CD4-positive, alpha-beta T cell treated with Interleukin-21 for 1 hour (primary cell): ENCODE results near the gene ILDR1.
A peak's percentile ranks its signal among the peaks of the same experiment; 100 is the strongest.

ENCODE experiments used
- DNase-seq: peaks from one replicate; pipeline ENCODE4 v3.0.0-alpha.2; 2020

ILDR1 gene

GRCh38 chr3:122014741-122015140 lies 7.3 kb downstream of the ILDR1 start:
- DNase-seq = no peak

GRCh38 chr3:122013448-122013925 lies 8.6 kb downstream of the ILDR1 start:
- no peak for DNase-seq

GRCh38 chr3:122012821-122013220 lies 9.2 kb downstream of the ILDR1 start:
- DNase-seq = no peak

- DNase-seq = no peak
Measured at GRCh38 chr3:122011396-122011795, 10.7 kb downstream of the ILDR1 start.

- no peak for DNase-seq
Measured at GRCh38 chr3:122010506-122010905, 11.5 kb downstream of the ILDR1 start.

GRCh38 chr3:122008166-122008565 lies 13.9 kb downstream of the ILDR1 start:
- no peak for DNase-seq

GRCh38 chr3:122006267-122006666 lies 15.8 kb downstream of the ILDR1 start:
- no peak for DNase-seq

GRCh38 chr3:122004991-122005565 lies 17.0 kb downstream of the ILDR1 start:
- DNase-seq = no peak

GRCh38 chr3:122004107-122004506 lies 17.9 kb downstream of the ILDR1 start:
- no peak for DNase-seq

GRCh38 chr3:122003606-122004005 lies 18.4 kb downstream of the ILDR1 start:
- DNase-seq = no peak

- DNase-seq = no peak
Measured at GRCh38 chr3:122003112-122003511, 18.9 kb downstream of the ILDR1 start.

GRCh38 chr3:122002611-122003010 lies 19.4 kb downstream of the ILDR1 start:
- DNase-seq = no peak

GRCh38 chr3:122001892-122002291 lies 20.2 kb downstream of the ILDR1 start:
- no peak for DNase-seq

- no peak for DNase-seq
Measured at GRCh38 chr3:122000936-122001605, 21.0 kb downstream of the ILDR1 start.

GRCh38 chr3:121999931-122000330 lies 22.1 kb downstream of the ILDR1 start:
- no peak for DNase-seq

- peak; percentile 11 for DNase-seq
Measured at GRCh38 chr3:121998611-121999473, 23.2 kb downstream of the ILDR1 start.

GRCh38 chr3:121998030-121998580 lies 23.9 kb downstream of the ILDR1 start:
- DNase-seq = peak; percentile 18

- DNase-seq = no peak
Measured at GRCh38 chr3:121997372-121997771, 24.7 kb downstream of the ILDR1 start.

GRCh38 chr3:121996441-121996840 lies 25.6 kb downstream of the ILDR1 start:
- no peak for DNase-seq

GRCh38 chr3:121995161-121996137 lies 26.6 kb downstream of the ILDR1 start:
- peak; percentile 44 for DNase-seq

GRCh38 chr3:121994551-121994950 lies 27.5 kb downstream of the ILDR1 start:
- no peak for DNase-seq
